ENCODE results near the gene RNU1-1.

The RNU1-1 gene

DNA sequence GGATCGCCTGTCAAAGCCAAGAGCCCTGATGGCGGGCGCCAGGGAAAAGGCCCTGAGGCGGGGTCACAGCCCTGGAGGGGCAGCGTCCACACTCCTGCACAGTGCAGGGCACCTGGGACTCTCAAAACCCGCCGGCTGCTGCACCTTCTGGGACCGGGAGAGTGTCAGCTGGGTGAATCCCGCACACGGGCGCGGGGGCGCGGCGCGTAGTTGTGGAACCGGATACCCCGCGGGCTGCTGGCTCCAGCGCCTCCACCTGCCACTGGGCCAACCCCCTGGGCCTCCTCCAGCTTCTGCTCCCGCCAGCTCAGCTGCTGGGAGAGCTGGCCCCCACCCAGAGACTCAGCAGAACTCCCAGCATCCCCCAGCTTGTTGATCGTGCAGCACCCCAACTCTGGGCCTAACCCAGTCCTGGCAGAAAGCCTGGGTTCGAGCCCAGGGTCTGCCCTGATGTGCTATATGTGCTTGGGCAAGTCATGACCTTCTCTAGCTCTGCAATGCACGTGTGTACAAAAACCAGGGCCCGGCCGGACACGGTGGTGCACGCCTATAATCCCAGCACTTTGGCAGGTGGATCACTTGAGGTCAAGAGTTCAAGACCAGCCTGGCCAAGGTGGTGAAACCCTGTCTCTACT, 39.8 kb downstream of the RNU1-1 start:
- H3K4me3 ChIP-seq, result no peak overlapping the region
- in situ Hi-C loops (cut with MboI; ENCODE audit: low sequenced_read_pairs), result no loop called here

DNA sequence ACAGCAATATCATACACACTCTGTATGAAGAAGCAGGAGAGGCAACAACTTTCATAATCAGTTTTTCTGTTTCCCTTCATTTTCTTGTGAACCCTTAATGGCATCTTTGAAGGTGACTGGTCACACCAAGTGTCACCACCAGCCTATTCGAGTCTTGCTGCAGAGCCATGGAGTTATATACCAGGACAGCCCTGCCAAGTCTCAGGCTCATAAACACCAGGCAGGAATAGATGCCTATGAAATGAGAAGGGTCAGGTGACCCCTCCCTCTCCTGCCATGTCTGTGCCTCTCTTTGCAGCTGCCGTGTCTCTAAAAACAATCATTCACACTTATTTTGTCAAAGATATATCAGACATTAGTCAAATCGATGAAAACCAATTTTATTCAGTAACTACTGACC, 45.5 kb downstream of the RNU1-1 start:
- in situ Hi-C loops (cut with MboI; ENCODE audit: low sequenced_read_pairs), result no loop called here
- H3K9me3 ChIP-seq, result no peaks in the 10 kb centered on the region
- no peaks in the 10 kb centered on the region for H3K4me1 ChIP-seq
- H3K4me3 ChIP-seq, result no peak overlapping the region
- no peak for DNase-seq (ENCODE audit: low spot score in 2 of 2)
- peaks cover 14% of the 10 kb centered on the region for H3K36me3 ChIP-seq (replicated peaks)
- no peaks in the 10 kb centered on the region for H3K27me3 ChIP-seq (ENCODE audit: low read depth)

More for the DNA sequence above, 39.8 kb downstream of the RNU1-1 start:
- no peaks in the 10 kb centered on the region for H3K4me1 ChIP-seq
- H3K36me3 ChIP-seq (replicated peaks), result peaks cover 24% of the 10 kb centered on the region
- no peaks in the 10 kb centered on the region for H3K27me3 ChIP-seq (ENCODE audit: low read depth)
- DNase-seq (ENCODE audit: low spot score in 2 of 2), result no peak
- no peaks in the 10 kb centered on the region for H3K9me3 ChIP-seq

DNA sequence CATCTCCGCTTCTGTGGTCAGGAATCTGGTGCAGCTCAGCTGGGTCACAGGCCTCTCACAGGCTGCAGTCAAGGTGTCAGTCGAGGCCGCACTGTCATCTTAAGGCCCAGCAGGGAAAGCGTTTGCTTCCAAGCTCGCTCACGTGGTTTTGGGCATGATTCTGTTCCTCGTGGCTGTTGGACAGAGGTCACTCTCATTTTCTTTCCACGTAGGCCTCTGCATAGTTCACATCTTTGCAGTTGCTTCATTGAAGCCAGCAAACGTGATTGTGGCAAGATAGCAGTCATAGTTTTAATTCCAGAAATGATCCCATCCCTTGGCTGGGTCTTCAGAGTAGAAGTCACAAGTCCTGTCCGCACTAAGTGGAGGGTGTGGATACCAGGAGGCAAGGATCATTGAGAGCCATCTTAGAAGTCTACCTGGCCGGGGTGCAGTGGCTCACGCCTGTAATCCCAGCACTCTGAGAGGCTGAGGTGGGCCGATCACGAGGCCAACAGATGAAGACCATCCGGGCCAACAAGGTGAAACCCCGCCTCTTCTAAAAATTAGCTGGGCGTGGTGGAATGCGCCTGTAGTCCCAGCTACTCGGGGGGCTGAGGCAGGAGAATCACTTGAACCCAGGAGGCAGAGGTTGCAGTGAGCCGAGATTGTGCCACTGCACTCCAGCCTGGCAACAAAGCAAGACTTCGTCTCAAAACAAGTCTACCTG, 49.0 kb downstream of the RNU1-1 start:
- Histone ChIP-seq H3K4me1 (peaks cover 10% of the 10 kb centered on the region), H3K9me3 (no peaks in the 10 kb centered on the region), H3K4me3 (no peak overlapping the region), H3K27me3 (ENCODE audit: low read depth) (no peaks in the 10 kb centered on the region), H3K36me3 (replicated peaks) (peaks cover 6% of the 10 kb centered on the region)
- DNase-seq (ENCODE audit: low spot score in 2 of 2), result no peak
- in situ Hi-C loops (cut with MboI; ENCODE audit: low sequenced_read_pairs), result no loop called here
